HCT116 (cell line): ENCODE data around the gene CFAP99. TPM values are rescaled to one million over a fixed set of nuclear protein-coding genes. Genes with fewer than 3 reads are reported as not detected.

Experiments
- ATAC-seq: fragments of 200-7000 bp; cut with Tn5 transposase; 2 replicates; pipeline ENCODE4 v1.9.1; 2020; ENCODE audit warnings: mild to moderate bottlenecking, moderate library complexity
- BruUV-seq: library from RNA; stranded (reverse); fragments of 400-500 nt; replicated peaks from 2 replicates; lab custom pipeline; 2021; lab: Mats Ljungman, UMichigan
- CTCF ChIA-PET: fragments of 300-600 bp; sonication (Branson Sonifier 250); formaldehyde crosslinking; loops from one replicate; lab custom pipeline; 2021; ENCODE audit warnings: antibody characterized with exemption; lab: Charles Lee
- POLR2A ChIA-PET: fragments of 300-600, 350-600 bp; sonication (Branson Sonifier 250); formaldehyde crosslinking; loops from one replicate; lab custom pipeline; 2021; ENCODE audit warnings: antibody characterized with exemption; lab: Charles Lee
- RAD21 ChIA-PET, 2 experiments: fragments of 300-600 bp; sonication (Branson Sonifier 250); formaldehyde crosslinking; loops; one replicate each; lab custom pipeline; 2023; ENCODE audit warnings: low total read pairs in 2 of 2; ENCODE audit not compliant: uncharacterized antibody in 2 of 2, unreplicated experiment in 2 of 2, low non-redundant PET in 1 of 2; lab: Charles Lee
- DNase-seq: peaks from one replicate; pipeline ENCODE4 v3.0.0-alpha.2; 2010; ENCODE audit warnings: low read depth, low spot score
- H2AFZ ChIP-seq: fragments of 200-600 bp; shearing (Covaris generic), sonication (generic); 2 replicates; pipeline ENCODE4 v1.6.1; 2017; ENCODE audit warnings: low read depth, mixed run types, mixed read lengths, antibody characterized with exemption, low read length; ENCODE audit not compliant: poor library complexity, severe bottlenecking
- H3K27ac ChIP-seq: 2 replicates; pipeline ENCODE4 v1.5.1; 2012; ENCODE audit warnings: low read depth, low read length
- H3K27me3 ChIP-seq: fragments of 200-600 bp; sonication (generic); 2 replicates; pipeline ENCODE4 v1.6.1; 2016; ENCODE audit warnings: mixed run types, low read length, mixed read lengths; ENCODE audit not compliant: insufficient read depth
- H3K36me3 ChIP-seq, 2 experiments: fragments of 200-500 bp in 1 of 2; fragments of 200-600 bp in 1 of 2; sonication (Bioruptor generic) in 1 of 2; sonication (generic) in 1 of 2; 2 replicates each; pipeline versions ENCODE4 v1.5.1 to v1.6.1; 2014 to 2016; ENCODE audit warnings: low read length in 2 of 2, inconsistent platforms in 1 of 2, mixed read lengths in 1 of 2, mixed run types in 1 of 2; ENCODE audit not compliant: insufficient read depth in 2 of 2, control insufficient read depth in 1 of 2
- H3K4me1 ChIP-seq, 2 experiments: fragments of 200-600 bp in 1 of 2; sonication (generic) in 1 of 2; 2 replicates each; pipeline versions ENCODE4 v1.5.1 to v1.6.1; 2012 to 2017; ENCODE audit warnings: low read length in 2 of 2, inconsistent platforms in 1 of 2, mild to moderate bottlenecking in 1 of 2, mixed read lengths in 1 of 2, mixed run types in 1 of 2, moderate library complexity in 1 of 2; ENCODE audit not compliant: insufficient read depth in 2 of 2, control insufficient read depth in 1 of 2
- H3K4me2 ChIP-seq: fragments of 200-600 bp; sonication (generic); 2 replicates; pipeline ENCODE4 v1.6.1; 2017; ENCODE audit warnings: mixed run types, low read length, mixed read lengths
- H3K4me3 ChIP-seq, 2 experiments: fragments of 200-600 bp in 1 of 2; sonication (generic) in 1 of 2; replicated peaks in 1 of 2; 2 replicates each; pipeline ENCODE4 v1.5.1; 2011 to 2016; ENCODE audit warnings: low read length in 2 of 2, control low read depth in 1 of 2, low read depth in 1 of 2, mild to moderate bottlenecking in 1 of 2, mixed read lengths in 1 of 2, mixed run types in 1 of 2
- H3K79me2 ChIP-seq: fragments of 200-600 bp; sonication (generic); 2 replicates; pipeline ENCODE4 v1.6.1; 2017; ENCODE audit warnings: mild to moderate bottlenecking, mixed run types, low read length, moderate library complexity, mixed read lengths; ENCODE audit not compliant: insufficient read depth
- H3K9ac ChIP-seq: fragments of 200-600 bp; sonication (generic); 2 replicates; pipeline ENCODE4 v1.6.1; 2016; ENCODE audit warnings: low read length, mixed read lengths
- H3K9me2 ChIP-seq: fragments of 200-600 bp; sonication (generic), shearing (Covaris generic); 2 replicates; pipeline ENCODE4 v1.6.1; 2017; ENCODE audit warnings: mixed run types, mild to moderate bottlenecking, moderate library complexity; ENCODE audit not compliant: insufficient read depth
- H3K9me3 ChIP-seq, 2 experiments: fragments of 200-500 bp in 1 of 2; fragments of 200-600 bp in 1 of 2; sonication (Bioruptor generic) in 1 of 2; sonication (generic) in 1 of 2; 2 replicates each; pipeline ENCODE4 v1.6.1; 2014 to 2017; ENCODE audit warnings: low read length in 2 of 2, mixed read lengths in 2 of 2, inconsistent platforms in 1 of 2, low read depth in 1 of 2, mild to moderate bottlenecking in 1 of 2, mixed run types in 1 of 2, moderate library complexity in 1 of 2; ENCODE audit not compliant: control insufficient read depth in 1 of 2, insufficient read depth in 1 of 2
- H4K20me1 ChIP-seq: fragments of 200-600 bp; sonication (generic), shearing (Covaris generic); 2 replicates; pipeline ENCODE4 v1.6.1; 2017; ENCODE audit warnings: mixed run types, mild to moderate bottlenecking, moderate library complexity; ENCODE audit not compliant: insufficient read depth
- CBX3 ChIP-seq: IDR thresholded peaks from 2 replicates; pipeline ENCODE4 v1.6.1; 2012; ENCODE audit warnings: low read depth
- CEBPB ChIP-seq: IDR thresholded peaks from 2 replicates; pipeline ENCODE4 v1.6.1; 2012; ENCODE audit warnings: low read depth
- CTCF ChIP-seq, 3 experiments: fragments of 200-600 bp in 1 of 3; sonication (generic) in 1 of 3; IDR thresholded peaks in 2 of 3; conservative IDR thresholded peaks in 1 of 3; 2 replicates each; pipeline ENCODE4 v1.5.1; 2012 to 2017; ENCODE audit warnings: low read depth in 2 of 3, low read length in 2 of 3, antibody characterized with exemption in 1 of 3, borderline replicate concordance in 1 of 3, control low read depth in 1 of 3, mild to moderate bottlenecking in 1 of 3, mixed read lengths in 1 of 3, mixed run types in 1 of 3, moderate library complexity in 1 of 3; ENCODE audit not compliant: insufficient read depth in 1 of 3
- FOSL1 ChIP-seq: IDR thresholded peaks from 2 replicates; pipeline ENCODE4 v1.6.1; 2012; ENCODE audit warnings: low read depth
- REST ChIP-seq: IDR thresholded peaks from 2 replicates; pipeline ENCODE4 v1.6.1; 2012; ENCODE audit warnings: low read depth
- SP1 ChIP-seq: IDR thresholded peaks from 2 replicates; pipeline ENCODE4 v1.6.1; 2012; ENCODE audit warnings: low read depth
- TCF7L2 ChIP-seq: IDR thresholded peaks from 2 replicates; pipeline ENCODE4 v1.7.0; 2011; ENCODE audit warnings: borderline replicate concordance, inconsistent platforms; ENCODE audit not compliant: insufficient read depth, insufficient read length; ENCODE audit errors: extremely low read depth
- YY1 ChIP-seq: IDR thresholded peaks from 2 replicates; pipeline ENCODE4 v1.6.1; 2011; ENCODE audit warnings: low read length, low read depth, moderate library complexity, mild to moderate bottlenecking; ENCODE audit not compliant: insufficient replicate concordance; ENCODE audit errors: extremely low read depth
- ZNF274 ChIP-seq: fragments of 200-500 bp; sonication (Bioruptor generic); IDR thresholded peaks from 2 replicates; pipeline ENCODE4 v1.6.1; 2014; ENCODE audit warnings: mild to moderate bottlenecking, low read depth, low read length, inconsistent platforms
- intact Hi-C: fragments of 100-400 bp; cut with micrococcal nuclease; formaldehyde crosslinking; loops from 2 replicates; pipeline ENCODE4 v1.10.0; 2022
- total RNA-seq: library from RNA; stranded (reverse); gene quantifications from one replicate; pipeline ENCODE4 v1.2.1, GENCODE V29; 2021; ENCODE audit not compliant: unreplicated experiment
- TF ChIP-seq, protein P1 (sequence below): IDR thresholded peaks from 2 replicates; pipeline ENCODE4 v1.6.1; 2011; ENCODE audit warnings: mild to moderate bottlenecking, low read length, moderate library complexity; ENCODE audit not compliant: insufficient replicate concordance; ENCODE audit errors: extremely low read depth

The CFAP99 gene
- total RNA-seq, 1 experiment from 2014 or later = 0.42 TPM

GRCh38 chr4:2409381-2409783 lies 9.4 kb upstream of the CFAP99 start:
- Histone ChIP-seq H3K27me3 (no peaks in the 10 kb centered on the region), H3K9me2 (no peaks in the 10 kb centered on the region), H3K36me3 (no peaks in the 10 kb centered on the region), H3K4me3 (no peak overlapping the region), H4K20me1 (no peaks in the 10 kb centered on the region), H3K4me1 (peaks cover 23 to 54% of the 10 kb centered on the region in 2 experiments), H3K9me3 (no peaks in the 10 kb centered on the region)
- ATAC-seq (no peak), DNase-seq (no peak)
- intact Hi-C loops = no loop called here
- TF ChIP-seq ZNF274 (no peak), REST (no peak), FOSL1 (no peak), SP1 (no peak), CBX3 (no peak), CTCF (IDR thresholded peaks at IDR 0.05 in 2 of 3, conservative IDR thresholded peaks at IDR 0.05 in 1 of 3; ENCODE audit: borderline replicate concordance in 1 of 3, insufficient read depth in 1 of 3, low read depth in 2 of 3, low read length in 2 of 3) (no peak), TCF7L2 (no peak), YY1 (no peak), CEBPB (no peak)
- TF ChIP-seq, protein P1, sequence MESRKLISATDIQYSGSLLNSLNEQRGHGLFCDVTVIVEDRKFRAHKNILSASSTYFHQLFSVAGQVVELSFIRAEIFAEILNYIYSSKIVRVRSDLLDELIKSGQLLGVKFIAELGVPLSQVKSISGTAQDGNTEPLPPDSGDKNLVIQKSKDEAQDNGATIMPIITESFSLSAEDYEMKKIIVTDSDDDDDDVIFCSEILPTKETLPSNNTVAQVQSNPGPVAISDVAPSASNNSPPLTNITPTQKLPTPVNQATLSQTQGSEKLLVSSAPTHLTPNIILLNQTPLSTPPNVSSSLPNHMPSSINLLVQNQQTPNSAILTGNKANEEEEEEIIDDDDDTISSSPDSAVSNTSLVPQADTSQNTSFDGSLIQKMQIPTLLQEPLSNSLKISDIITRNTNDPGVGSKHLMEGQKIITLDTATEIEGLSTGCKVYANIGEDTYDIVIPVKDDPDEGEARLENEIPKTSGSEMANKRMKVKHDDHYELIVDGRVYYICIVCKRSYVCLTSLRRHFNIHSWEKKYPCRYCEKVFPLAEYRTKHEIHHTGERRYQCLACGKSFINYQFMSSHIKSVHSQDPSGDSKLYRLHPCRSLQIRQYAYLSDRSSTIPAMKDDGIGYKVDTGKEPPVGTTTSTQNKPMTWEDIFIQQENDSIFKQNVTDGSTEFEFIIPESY = no peak
- TF ChIP-seq, all 23 proteins: peak for 0
- POLR2A ChIA-PET = no interaction called here
- Histone ChIP-seq H3K27ac (no peak overlapping the region), H3K4me2 (no peak overlapping the region), H3K79me2 (peaks cover 44% of the 10 kb centered on the region), H3K9ac (no peak overlapping the region), H2AFZ (no peak overlapping the region)
- RAD21 ChIA-PET = no interaction called here
- CTCF ChIA-PET = no interaction called here
- no TSS peak for BruUV-seq
